ENCODE results near the gene GPR157. TPM values are rescaled to one million over a fixed set of nuclear protein-coding genes. Genes with fewer than 3 reads are reported as not detected.
A peak's percentile ranks its signal among the peaks of the same experiment; 100 is the strongest.
"Not testable (repeated sequence)": the region's sequence is repeated elsewhere in the genome, so short reads cannot be mapped to it uniquely, and the experiment has no call there.

Gene GPR157
- total RNA-seq, 1 experiment from 2014 or later, result 6.0 TPM

DNA sequence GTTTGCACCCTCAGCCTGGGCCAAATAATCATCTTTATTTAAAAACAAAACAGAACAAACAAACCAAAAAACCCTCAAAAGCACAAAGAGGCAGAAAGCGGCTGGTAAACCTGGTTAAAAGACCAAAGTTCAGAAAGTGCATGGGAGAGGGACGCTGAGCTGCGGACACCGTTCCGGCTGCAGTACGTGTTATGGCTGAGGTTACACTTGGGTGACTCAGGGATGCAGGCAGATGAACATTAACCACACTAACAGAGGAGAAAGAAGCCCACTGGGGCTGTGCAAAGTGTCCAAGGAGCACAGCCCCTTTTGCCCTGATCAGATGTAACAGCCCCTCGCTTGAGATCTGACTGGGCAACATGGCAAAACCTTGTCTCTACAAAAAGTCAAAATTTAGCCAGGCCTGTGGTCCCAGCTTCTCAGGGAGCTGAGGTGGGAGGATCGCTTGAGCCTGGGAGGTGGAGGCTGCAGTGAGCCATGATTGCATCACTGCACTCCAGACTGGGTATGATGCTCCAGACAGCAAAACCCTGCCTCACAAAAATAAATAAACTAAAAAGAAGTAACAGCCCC lies 28.3 kb downstream of the GPR157 start:
- Histone ChIP-seq H3K4me3 (no peak overlapping the region), H3K27ac (no peak overlapping the region)
- peak in 1 of 2 experiments; percentile 52 for DNase-seq (ENCODE audit: low read depth in 1 of 2, low spot score in 2 of 2)

DNA sequence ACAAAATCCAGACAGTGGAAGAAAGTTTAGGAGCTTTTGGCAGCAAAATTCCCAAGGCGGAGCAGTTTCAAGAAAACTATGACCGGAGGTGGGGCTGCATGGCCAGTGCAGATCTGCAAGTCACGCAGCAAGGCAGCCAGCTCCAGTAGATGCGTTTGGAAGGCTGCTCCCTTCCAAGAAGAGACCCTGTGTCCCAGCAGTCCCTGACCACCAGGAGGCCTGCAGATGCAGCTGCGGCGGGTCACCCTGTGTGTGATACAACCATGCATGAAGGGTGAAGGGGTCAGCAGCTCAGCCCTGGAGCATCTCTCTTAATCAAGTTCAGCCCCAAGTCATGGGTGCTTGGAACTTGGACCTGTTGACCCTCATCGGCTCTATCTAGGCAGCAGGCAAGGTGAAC lies 29.3 kb downstream of the GPR157 start:
- Histone ChIP-seq H3K27me3 (replicated peaks) (0 out of 2 replicates have a peak, but pooled peaks cover 3% of the 10 kb centered on the region), H3K36me3 (no peaks in the 10 kb centered on the region), H3K4me1 (replicated peaks) (peaks cover 7% of the 10 kb centered on the region; the same call in 1 of the 2 replicates), H3K4me3 (no peak overlapping the region), H3K27ac (no peak overlapping the region), H3K9me3 (replicated peaks) (0 out of 2 replicates have a peak, but pooled peaks cover 2% of the 10 kb centered on the region)
- no peak for DNase-seq (ENCODE audit: low read depth in 1 of 2, low spot score in 2 of 2)

More for the DNA sequence above, 28.3 kb downstream of the GPR157 start:
- Histone ChIP-seq H3K9me3 (replicated peaks) (0 out of 2 replicates have a peak, but pooled peaks cover 2% of the 10 kb centered on the region), H3K4me1 (replicated peaks) (peaks cover 7% of the 10 kb centered on the region; the same call in 1 of the 2 replicates), H3K27me3 (replicated peaks) (no peaks in the 10 kb centered on the region), H3K36me3 (no peaks in the 10 kb centered on the region)

DNA sequence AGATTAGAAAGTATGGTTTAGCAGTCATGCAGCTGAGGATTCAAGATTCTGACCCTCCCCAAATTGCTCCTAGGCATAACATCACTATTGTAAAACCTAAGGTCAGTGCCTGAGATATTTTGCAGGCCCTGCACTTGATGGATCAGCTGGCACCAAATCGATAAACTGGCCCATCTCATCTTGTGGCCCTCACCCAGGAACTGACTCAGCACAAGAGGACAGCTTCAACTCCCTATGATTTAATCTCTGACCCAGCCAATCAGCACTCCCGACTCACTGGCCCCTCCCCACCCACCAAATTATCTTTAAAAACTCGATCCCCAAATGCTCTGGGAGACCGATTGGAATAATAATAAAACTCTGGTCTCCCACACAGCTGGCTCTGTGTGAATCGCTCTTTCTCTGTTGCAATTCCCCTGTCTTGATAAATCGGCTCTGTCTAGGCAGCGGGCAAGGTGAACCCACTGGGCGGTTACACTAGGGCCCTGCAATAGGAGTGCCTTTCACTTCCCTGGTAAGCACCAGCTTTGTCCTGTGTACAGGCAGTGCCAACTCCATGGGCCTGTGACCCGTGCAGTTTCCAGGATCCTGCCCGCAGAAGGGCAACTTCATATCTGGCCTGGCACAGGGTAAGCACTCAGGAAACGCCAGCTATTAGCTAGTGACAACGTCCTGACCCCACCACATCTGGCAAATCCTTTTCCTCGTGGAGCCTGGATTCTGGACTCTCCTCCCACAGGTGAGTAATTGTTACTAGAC lies 30.8 kb downstream of the GPR157 start:
- DNase-seq (ENCODE audit: low read depth in 1 of 2, low spot score in 2 of 2), result no peak
- Histone ChIP-seq H3K27ac (no peak overlapping the region), H3K9me3 (replicated peaks) (0 out of 2 replicates have a peak, but pooled peaks cover 2% of the 10 kb centered on the region), H3K4me1 (replicated peaks) (peaks cover 7% of the 10 kb centered on the region; the same call in 1 of the 2 replicates), H3K4me3 (no peak overlapping the region), H3K36me3 (no peaks in the 10 kb centered on the region), H3K27me3 (replicated peaks) (peaks cover 3% of the 10 kb centered on the region; the same call in 1 of the 2 replicates)

DNA sequence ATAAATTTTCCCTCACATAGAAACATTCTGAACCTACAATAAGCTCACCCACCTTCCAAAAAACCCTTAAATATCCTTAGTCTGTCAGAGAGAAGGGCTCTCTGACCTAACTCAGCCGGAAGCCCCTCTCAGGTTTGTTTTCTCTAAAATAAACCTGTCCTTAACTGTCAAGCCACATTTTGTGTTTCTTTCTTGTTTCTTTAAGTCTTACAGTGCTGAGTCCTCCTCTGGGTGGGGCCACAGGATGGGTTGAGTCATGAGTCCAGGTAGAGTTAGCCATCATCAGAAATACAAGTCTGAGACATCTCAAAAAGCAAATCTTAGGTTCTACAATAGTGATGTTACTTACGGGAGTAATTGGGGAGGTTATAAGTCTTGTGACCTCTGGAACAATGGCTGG lies 33.1 kb downstream of the GPR157 start:
- Histone ChIP-seq H3K27me3 (replicated peaks) (peaks cover 3% of the 10 kb centered on the region; the same call in 1 of the 2 replicates), H3K4me1 (replicated peaks) (peaks cover 6% of the 10 kb centered on the region; the same call in 1 of the 2 replicates)
- no peak for DNase-seq (ENCODE audit: low read depth in 1 of 2, low spot score in 2 of 2)

DNA sequence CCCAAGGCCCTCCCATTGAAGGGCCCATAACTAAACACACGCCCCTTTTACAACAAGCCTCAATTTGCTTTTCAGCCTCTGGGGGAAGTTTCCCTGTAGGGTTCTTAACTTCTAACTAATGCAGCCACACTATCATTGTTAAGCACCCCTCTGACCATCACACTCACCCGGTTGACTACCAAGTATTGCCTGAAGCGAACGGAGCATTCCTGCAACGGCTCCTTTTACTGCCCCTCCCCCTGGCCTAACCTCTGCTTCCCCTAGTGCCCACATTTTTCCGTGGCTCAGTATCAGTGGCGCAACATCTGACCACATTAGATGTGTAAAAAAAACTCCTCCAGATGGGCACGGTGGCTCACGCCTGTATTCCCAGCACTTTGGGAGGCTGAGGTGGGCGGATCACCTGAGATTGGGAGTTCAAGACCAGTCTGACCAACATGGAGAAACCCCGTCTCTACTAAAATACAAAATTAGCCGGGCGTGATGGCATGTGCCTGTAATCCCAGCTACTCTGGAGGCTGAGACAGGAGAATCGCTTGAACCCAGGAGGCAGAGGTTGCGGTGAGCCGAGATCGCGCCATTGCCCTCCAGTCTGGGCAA lies 34.8 kb downstream of the GPR157 start:
- H3K36me3 ChIP-seq; H3K27ac ChIP-seq; H3K4me1 ChIP-seq (replicated peaks); H3K27me3 ChIP-seq (replicated peaks); H3K4me3 ChIP-seq; DNase-seq (ENCODE audit: low read depth in 1 of 2, low spot score in 2 of 2); H3K9me3 ChIP-seq (replicated peaks): not testable (repeated sequence)

More for the DNA sequence above, 33.1 kb downstream of the GPR157 start:
- no peak overlapping the region for H3K27ac ChIP-seq
- H3K36me3 ChIP-seq, result no peaks in the 10 kb centered on the region
- H3K4me3 ChIP-seq, result no peak overlapping the region
- H3K9me3 ChIP-seq (replicated peaks), result 0 out of 2 replicates have a peak, but pooled peaks cover 2% of the 10 kb centered on the region

DNA sequence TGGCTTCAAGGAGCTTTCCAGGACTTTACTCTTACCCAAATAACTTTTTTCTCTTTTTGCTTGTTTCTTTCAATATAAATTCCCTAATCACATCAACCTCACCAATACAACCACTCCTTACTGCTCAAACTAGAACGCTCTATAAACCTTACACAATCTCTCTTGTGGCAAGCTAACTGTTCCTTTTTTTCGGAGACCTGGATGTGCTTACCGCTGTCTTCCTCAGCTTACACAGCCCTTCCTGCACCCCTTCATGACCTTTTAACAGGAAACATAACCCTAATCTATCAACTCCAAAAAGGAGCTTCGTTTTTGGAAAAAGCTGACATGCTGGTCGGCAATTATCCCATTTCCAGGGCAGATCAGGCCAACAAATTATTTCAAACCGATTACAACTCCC lies 35.3 kb downstream of the GPR157 start:
- no peak for DNase-seq (ENCODE audit: low read depth in 1 of 2, low spot score in 2 of 2)
- H3K27ac ChIP-seq, result no peak overlapping the region
- H3K36me3 ChIP-seq, result no peaks in the 10 kb centered on the region
- H3K4me1 ChIP-seq (replicated peaks), result no peaks in the 10 kb centered on the region
- H3K9me3 ChIP-seq (replicated peaks), result 0 out of 2 replicates have a peak, but pooled peaks cover 2% of the 10 kb centered on the region
- H3K27me3 ChIP-seq (replicated peaks), result peaks cover 6% of the 10 kb centered on the region
- H3K4me3 ChIP-seq, result no peak overlapping the region

DNA sequence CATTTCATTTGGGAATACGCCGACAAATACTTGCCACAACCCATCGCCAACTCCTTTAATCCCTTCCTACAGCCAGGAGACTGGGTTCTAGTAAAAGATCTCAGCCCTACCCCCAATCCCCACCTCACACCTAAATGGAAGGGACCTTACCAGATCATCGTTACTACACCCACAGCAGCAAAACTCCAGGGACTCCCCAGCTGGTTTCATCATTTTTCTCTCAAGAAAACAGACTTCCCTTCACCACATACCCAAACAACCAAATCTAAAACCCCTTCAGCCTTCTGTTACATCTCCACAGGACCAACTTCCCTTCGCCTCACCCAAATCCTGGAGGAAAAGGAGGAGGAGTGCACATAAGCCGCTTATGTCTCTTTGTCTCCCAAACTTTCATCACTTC lies 35.8 kb downstream of the GPR157 start:
- Histone ChIP-seq H3K27ac (no peak overlapping the region), H3K36me3 (no peaks in the 10 kb centered on the region), H3K4me1 (replicated peaks) (no peaks in the 10 kb centered on the region), H3K9me3 (replicated peaks) (0 out of 2 replicates have a peak, but pooled peaks cover 2% of the 10 kb centered on the region), H3K4me3 (no peak overlapping the region), H3K27me3 (replicated peaks) (peaks cover 6% of the 10 kb centered on the region)
- no peak for DNase-seq (ENCODE audit: low read depth in 1 of 2, low spot score in 2 of 2)

DNA sequence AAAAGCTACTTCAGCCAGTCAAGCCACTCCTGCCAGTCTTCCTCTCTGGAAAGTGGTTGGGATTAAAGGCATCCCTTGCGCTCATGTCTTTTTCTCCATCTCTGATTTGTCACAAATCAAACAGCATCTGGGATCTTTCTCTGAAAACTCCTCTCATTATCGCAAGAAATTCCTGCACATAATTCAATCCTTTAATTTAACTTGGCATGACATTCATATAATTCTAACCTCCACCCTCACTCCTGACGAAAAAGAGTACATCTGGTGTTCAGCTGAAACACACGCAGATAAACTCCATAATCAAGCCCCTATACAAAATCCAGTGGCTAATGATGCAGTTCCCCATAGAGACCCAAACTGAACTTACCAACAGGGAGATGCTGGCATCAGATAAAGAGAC lies 40.1 kb downstream of the GPR157 start:
- H3K4me3 ChIP-seq, result no peak overlapping the region
- H3K9me3 ChIP-seq (replicated peaks), result no peaks in the 10 kb centered on the region
- no peaks in the 10 kb centered on the region for H3K36me3 ChIP-seq
- no peaks in the 10 kb centered on the region for H3K4me1 ChIP-seq (replicated peaks)
- H3K27ac ChIP-seq, result no peak overlapping the region
- H3K27me3 ChIP-seq (replicated peaks), result peaks cover 3% of the 10 kb centered on the region
- no peak for DNase-seq (ENCODE audit: low read depth in 1 of 2, low spot score in 2 of 2)

DNA sequence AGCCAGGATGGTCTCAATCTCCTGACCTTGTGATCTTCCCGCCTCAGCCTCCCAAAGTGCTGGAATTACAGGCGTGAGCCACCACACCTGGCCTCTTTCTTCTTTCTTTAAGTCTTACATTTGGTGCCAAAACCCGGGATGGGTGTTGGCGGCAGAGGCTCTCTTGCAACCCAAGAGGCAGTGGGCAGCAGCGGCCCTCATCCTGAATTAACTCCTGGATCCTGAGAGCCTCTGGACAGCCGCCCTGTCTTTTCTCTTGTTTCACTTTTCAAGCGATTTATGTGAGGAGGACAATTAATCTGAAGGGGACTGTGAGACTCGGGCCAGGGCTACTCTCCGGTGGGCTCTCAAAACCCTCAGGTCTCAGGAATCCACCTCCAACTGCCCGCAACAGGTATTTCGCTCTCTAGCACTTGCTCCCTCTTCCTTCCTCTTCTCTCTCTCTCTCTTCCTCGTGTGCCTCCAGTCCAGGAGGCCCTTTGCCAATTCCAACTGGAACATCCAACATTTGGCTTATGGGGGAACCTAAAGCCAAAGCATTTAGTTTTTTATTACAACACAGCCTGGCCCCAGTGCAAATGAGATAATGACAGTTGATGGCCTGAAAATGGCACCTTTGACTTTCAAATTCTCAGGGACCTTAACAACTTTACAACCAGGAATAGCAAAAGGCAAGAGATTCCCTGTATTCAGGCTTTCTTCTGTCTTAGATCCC lies 41.3 kb downstream of the GPR157 start:
- no peaks in the 10 kb centered on the region for H3K4me1 ChIP-seq (replicated peaks)

DNA sequence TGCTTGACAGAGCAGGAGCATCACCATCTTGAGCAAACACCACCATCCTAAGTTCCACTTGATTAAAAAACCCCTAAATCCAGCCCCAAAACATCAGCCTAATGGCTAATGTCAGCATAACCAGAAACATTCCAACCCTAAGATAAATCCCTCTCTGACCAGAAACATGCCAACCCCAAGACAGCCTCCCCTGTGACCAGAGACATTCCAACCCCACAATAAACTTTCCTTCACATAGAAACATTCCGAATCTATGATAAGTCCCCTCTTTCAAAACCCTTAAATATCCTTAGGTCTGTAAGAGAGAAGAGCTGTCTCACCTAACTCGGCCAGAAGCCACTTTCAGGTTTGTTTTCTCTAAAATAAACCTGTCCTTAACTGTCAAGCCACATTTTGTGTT lies 42.1 kb downstream of the GPR157 start:
- Histone ChIP-seq H3K4me1 (replicated peaks) (no peaks in the 10 kb centered on the region), H3K4me3 (no peak overlapping the region), H3K9me3 (replicated peaks) (no peaks in the 10 kb centered on the region), H3K27me3 (replicated peaks) (peaks cover 3% of the 10 kb centered on the region; the same call in 1 of the 2 replicates), H3K36me3 (no peaks in the 10 kb centered on the region), H3K27ac (no peak overlapping the region)
- DNase-seq (ENCODE audit: low read depth in 1 of 2, low spot score in 2 of 2), result no peak

More for the DNA sequence above, 41.3 kb downstream of the GPR157 start:
- no peak overlapping the region for H3K4me3 ChIP-seq
- H3K9me3 ChIP-seq (replicated peaks), result no peaks in the 10 kb centered on the region
- H3K27me3 ChIP-seq (replicated peaks), result peaks cover 3% of the 10 kb centered on the region; the same call in 1 of the 2 replicates
- no peak overlapping the region for H3K27ac ChIP-seq
- no peak for DNase-seq (ENCODE audit: low read depth in 1 of 2, low spot score in 2 of 2)
- no peaks in the 10 kb centered on the region for H3K36me3 ChIP-seq

DNA sequence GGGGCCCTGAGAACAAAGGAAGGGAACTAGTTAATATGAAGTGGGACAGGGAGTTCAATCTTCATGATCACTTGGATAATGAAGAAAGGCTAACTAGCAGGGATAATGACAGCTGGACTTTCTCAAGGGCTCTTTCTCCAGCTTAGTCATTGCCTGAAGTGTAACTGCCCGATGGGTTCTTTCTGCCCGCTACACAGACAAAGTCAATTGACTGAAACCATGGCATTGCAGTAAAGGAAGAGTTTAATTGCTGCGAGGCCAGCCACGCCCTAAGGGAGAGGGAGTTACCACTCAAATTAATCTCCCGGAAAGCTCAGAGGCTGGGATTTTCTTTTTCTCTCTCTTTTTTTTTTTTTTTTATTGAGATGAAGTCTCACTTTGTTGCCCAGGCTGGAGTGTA lies 42.9 kb downstream of the GPR157 start:
- Histone ChIP-seq H3K4me3 (no peak overlapping the region), H3K36me3 (no peaks in the 10 kb centered on the region), H3K27me3 (replicated peaks) (peaks cover 3% of the 10 kb centered on the region; the same call in 1 of the 2 replicates), H3K4me1 (replicated peaks) (no peaks in the 10 kb centered on the region), H3K27ac (no peak overlapping the region), H3K9me3 (replicated peaks) (no peaks in the 10 kb centered on the region)
- no peak for DNase-seq (ENCODE audit: low read depth in 1 of 2, low spot score in 2 of 2)

DNA sequence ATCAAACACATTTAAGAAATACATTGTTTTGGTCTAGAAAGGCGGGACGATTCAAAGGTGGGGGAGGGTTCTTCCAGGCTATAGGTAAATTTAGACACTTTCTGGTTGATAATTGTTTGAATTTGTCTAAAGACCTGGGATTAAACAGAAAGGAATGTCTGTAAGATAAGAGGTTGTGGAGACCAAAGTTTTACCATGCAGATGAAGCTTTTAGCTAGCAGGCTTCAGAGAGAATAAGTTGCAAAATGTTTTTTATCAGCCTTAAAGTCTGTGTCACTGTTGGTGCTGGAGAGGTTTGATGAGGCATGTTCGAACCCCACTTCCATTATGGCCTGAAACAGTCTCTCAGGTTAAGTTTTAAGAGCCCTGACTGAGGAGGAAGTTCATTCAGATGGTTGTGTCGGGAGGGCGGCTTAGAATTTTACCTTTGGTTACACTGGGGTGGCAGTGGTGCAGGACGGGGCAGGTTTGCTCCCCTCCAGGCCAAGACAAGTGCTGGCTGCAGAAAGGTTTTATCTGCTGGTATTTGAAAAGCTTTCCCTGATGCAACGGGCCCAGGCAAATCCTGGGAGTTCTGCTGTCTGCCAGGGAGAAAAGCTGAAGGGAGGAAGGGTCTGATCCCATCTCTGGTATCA lies 43.5 kb downstream of the GPR157 start:
- DNase-seq (ENCODE audit: low read depth in 1 of 2, low spot score in 2 of 2), result no peak
- H3K27ac ChIP-seq, result no peak overlapping the region
- H3K4me3 ChIP-seq, result no peak overlapping the region
- H3K9me3 ChIP-seq (replicated peaks), result no peaks in the 10 kb centered on the region
- peaks cover 3% of the 10 kb centered on the region; the same call in 1 of the 2 replicates for H3K27me3 ChIP-seq (replicated peaks)
- H3K4me1 ChIP-seq (replicated peaks), result peaks cover 5% of the 10 kb centered on the region
- H3K36me3 ChIP-seq, result no peaks in the 10 kb centered on the region

DNA sequence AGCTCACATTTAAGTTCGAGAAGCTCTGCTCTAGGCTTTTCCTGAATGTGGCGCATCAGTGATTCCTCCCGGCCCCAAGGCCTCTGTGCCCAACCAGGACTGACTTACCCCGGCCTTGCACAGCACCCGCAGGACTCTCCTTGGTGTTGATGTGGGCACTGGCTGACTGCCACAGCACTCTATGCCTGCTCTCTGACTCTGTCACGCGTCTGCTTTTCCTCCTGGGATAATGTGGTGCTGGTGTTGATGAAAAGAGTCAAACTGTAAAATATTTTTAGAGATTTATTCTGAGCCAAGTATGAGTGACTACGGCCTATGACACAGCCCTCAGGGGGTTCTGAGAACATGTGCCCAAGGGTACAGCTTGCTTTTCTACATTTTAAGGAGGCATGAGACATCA lies 44.0 kb downstream of the GPR157 start:
- peaks cover 3% of the 10 kb centered on the region; the same call in 1 of the 2 replicates for H3K27me3 ChIP-seq (replicated peaks)
- H3K4me3 ChIP-seq, result no peak overlapping the region
- H3K27ac ChIP-seq, result no peak overlapping the region
- no peaks in the 10 kb centered on the region for H3K9me3 ChIP-seq (replicated peaks)
- DNase-seq (ENCODE audit: low read depth in 1 of 2, low spot score in 2 of 2), result no peak
- peaks cover 7% of the 10 kb centered on the region for H3K4me1 ChIP-seq (replicated peaks)
- H3K36me3 ChIP-seq, result no peaks in the 10 kb centered on the region
